Caco-2 (cell line): Measurements from ENCODE around the gene PLEKHG4. TPM values are rescaled to one million over a fixed set of nuclear protein-coding genes. Genes with fewer than 3 reads are reported as not detected.

Source experiments
- BruUV-seq: library from RNA; stranded (reverse); fragments of 400-500 nt; replicated peaks from 2 replicates; lab custom pipeline; 2021; lab: Mats Ljungman, UMichigan
- CTCF ChIA-PET: fragments of 300-600 bp; sonication (Branson Sonifier 250); formaldehyde crosslinking; loops from one replicate; lab custom pipeline; 2022; ENCODE audit warnings: antibody characterized with exemption; lab: Charles Lee
- POLR2A ChIA-PET: fragments of 300-600 bp; sonication (Branson Sonifier 250); formaldehyde crosslinking; loops from one replicate; lab custom pipeline; 2022; ENCODE audit warnings: antibody characterized with exemption; lab: Charles Lee
- DNase-seq, 2 experiments: peaks; one replicate each; pipeline versions ENCODE4 v3.0.0 to v3.0.0-alpha.2; 2020 to 2022
- H3K27me3 ChIP-seq: replicated peaks from 2 replicates; pipeline ENCODE4 v1.6.0; 2011; ENCODE audit warnings: low read length; ENCODE audit not compliant: control insufficient read depth, insufficient read depth
- H3K36me3 ChIP-seq: 2 replicates; pipeline ENCODE4 v1.5.1; 2011; ENCODE audit warnings: low read length; ENCODE audit not compliant: control insufficient read depth, insufficient read depth
- H3K4me1 ChIP-seq: fragments of 250-450 bp; sonication (Bioruptor Pico); 2 replicates; pipeline ENCODE4 v1.5.1; 2020; ENCODE audit warnings: mild to moderate bottlenecking
- H3K4me3 ChIP-seq: 2 replicates; pipeline ENCODE4 v1.5.1; 2011; ENCODE audit warnings: low read depth, mild to moderate bottlenecking, control low read depth, low read length
- H3K9me3 ChIP-seq: fragments of 250-450 bp; sonication (Bioruptor Pico); 2 replicates; pipeline ENCODE4 v1.5.1; 2020; ENCODE audit warnings: mild to moderate bottlenecking, moderate library complexity
- H3K27ac Mint-ChIP-seq: one replicate; pipeline ENCODE4 v1.8.0; 2022; ENCODE audit warnings: mixed read lengths; ENCODE audit not compliant: unreplicated experiment
- H3K27me3 Mint-ChIP-seq: one replicate; pipeline ENCODE4 v1.8.0; 2022; ENCODE audit warnings: mixed read lengths; ENCODE audit not compliant: insufficient read depth, unreplicated experiment
- H3K36me3 Mint-ChIP-seq: one replicate; pipeline ENCODE4 v1.8.0; 2022; ENCODE audit warnings: mild to moderate bottlenecking, mixed read lengths; ENCODE audit not compliant: insufficient read depth, unreplicated experiment
- H3K4me1 Mint-ChIP-seq: one replicate; pipeline ENCODE4 v1.8.0; 2022; ENCODE audit warnings: low read depth, mixed read lengths; ENCODE audit not compliant: unreplicated experiment
- H3K4me3 Mint-ChIP-seq: one replicate; pipeline ENCODE4 v1.8.0; 2022; ENCODE audit warnings: mild to moderate bottlenecking, moderate library complexity, mixed read lengths; ENCODE audit not compliant: unreplicated experiment
- H3K9me3 Mint-ChIP-seq: one replicate; pipeline ENCODE4 v1.8.0; 2022; ENCODE audit warnings: mixed read lengths; ENCODE audit not compliant: unreplicated experiment
- CTCF ChIP-seq, 2 experiments: fragments of 200-600 bp in 1 of 2; IDR thresholded peaks; 1 replicate in 1 of 2; 2 replicates in 1 of 2; pipeline versions ENCODE4 v1.5.1 to v1.8.0; 2011 to 2022; ENCODE audit warnings: antibody characterized with exemption in 1 of 2, control low read depth in 1 of 2, inconsistent platforms in 1 of 2, low read depth in 1 of 2, low read length in 1 of 2, mild to moderate bottlenecking in 1 of 2, moderate library complexity in 1 of 2; ENCODE audit not compliant: insufficient read depth in 1 of 2, severe bottlenecking in 1 of 2, unreplicated experiment in 1 of 2
- intact Hi-C: fragments of 100-400 bp; cut with micrococcal nuclease; formaldehyde crosslinking; loops from one replicate; pipeline ENCODE4 v1.10.0; 2022; ENCODE audit not compliant: unreplicated experiment
- total RNA-seq: library from RNA; stranded (reverse); gene quantifications from 2 replicates; pipeline ENCODE4 v1.2.3, GENCODE V29; 2022

Gene PLEKHG4
- total RNA-seq, 1 experiment from 2014 or later, result 91.0 TPM

- Mint-ChIP-seq H3K4me3 (peak overlapping the region; percentile 84), H3K4me1 (peaks cover 3% of the 10 kb centered on the region), H3K9me3 (no peaks in the 10 kb centered on the region), H3K27ac (peak overlapping the region; percentile 66), H3K36me3 (peaks cover 3% of the 10 kb centered on the region), H3K27me3 (no peaks in the 10 kb centered on the region)
- ChIA-PET CTCF (interaction anchor here (1.1 to 1.3 kb wide), 3 partner anchors 18 to 61 kb away, joined by 3 to 11 read pairs (median 6); no protein-coding TSS in a partner anchor), POLR2A (interaction anchor here (0.7 to 1.6 kb wide), 2 partner anchors 11 to 18 kb away, joined by 3 to 5 read pairs; no protein-coding TSS in a partner anchor)
- no peaks in the 10 kb centered on the region for H3K27me3 ChIP-seq
- peak overlapping the region; percentile 88 for H3K4me3 ChIP-seq
- peaks cover 2% of the 10 kb centered on the region; the same call in 1 of the 2 replicates for H3K36me3 ChIP-seq
- BruUV-seq, result no TSS peak
- intact Hi-C loops, result loop anchor here (2.0 to 5.0 kb wide), 3 partner anchors 17 to 169 kb away; no protein-coding TSS in a partner anchor
- no peak for TF ChIP-seq CTCF (IDR thresholded peaks at IDR 0.05; ENCODE audit: insufficient read depth in 1 of 2, low read depth in 1 of 2, low read length in 1 of 2, severe bottlenecking in 1 of 2, unreplicated experiment in 1 of 2)
- H3K9me3 ChIP-seq, result no peaks in the 10 kb centered on the region
- DNase-seq, result no peak
- H3K4me1 ChIP-seq, result peaks cover 20% of the 10 kb centered on the region
These were observed 1.1 kb upstream of the PLEKHG4 start for GRCh38 chr16:67277999-67278772.

DNA sequence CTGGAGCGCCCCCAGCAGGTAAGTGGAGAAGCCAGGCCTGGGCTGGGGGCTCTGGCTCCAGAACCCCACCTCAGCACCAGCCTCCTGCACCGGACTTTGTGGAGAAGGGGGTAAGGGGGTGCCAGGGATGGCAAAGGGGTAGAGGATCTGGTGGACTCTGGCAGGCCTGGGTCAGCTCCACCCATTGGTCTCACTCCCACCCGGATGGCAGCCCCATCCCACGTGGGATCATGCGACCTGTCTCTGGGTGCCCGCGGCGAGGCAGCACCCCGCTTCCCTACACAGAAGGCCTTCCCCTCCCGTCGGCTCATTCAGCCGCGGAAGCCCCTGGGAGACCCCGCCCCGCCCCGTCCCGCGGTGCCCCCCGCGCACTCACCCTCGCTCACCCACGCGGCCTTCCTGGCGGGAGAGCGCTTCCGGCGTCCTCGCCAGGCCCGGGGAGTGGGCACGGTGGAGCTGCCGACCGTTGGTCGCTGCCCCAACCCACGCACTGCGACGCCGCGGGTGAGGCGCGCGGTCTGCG is 498 bp upstream of the PLEKHG4 start:
- H3K9me3 ChIP-seq, result no peaks in the 10 kb centered on the region
- peak; percentile 63 to 64 for DNase-seq
- no peaks in the 10 kb centered on the region for H3K27me3 ChIP-seq
- intact Hi-C loops, result loop anchor here (2.0 to 5.0 kb wide), 3 partner anchors 18 to 168 kb away; no protein-coding TSS in a partner anchor
- no peaks in the 10 kb centered on the region for H3K9me3 Mint-ChIP-seq
- H3K36me3 Mint-ChIP-seq, result peaks cover 10% of the 10 kb centered on the region
- H3K36me3 ChIP-seq, result peaks cover 2% of the 10 kb centered on the region; the same call in 1 of the 2 replicates
- peak overlapping the region; percentile 88 for H3K4me3 ChIP-seq
- H3K27ac Mint-ChIP-seq, result peak overlapping the region; percentile 66
- ChIA-PET POLR2A (interaction anchor here (0.6 to 1.6 kb wide), 3 partner anchors 11 to 32 kb away, joined by 3 to 5 read pairs (median 3); no protein-coding TSS in a partner anchor), CTCF (interaction anchor here (0.6 to 1.3 kb wide), 4 partner anchors 19 to 60 kb away, joined by 3 to 11 read pairs (median 4); no protein-coding TSS in a partner anchor)
- H3K27me3 Mint-ChIP-seq, result no peaks in the 10 kb centered on the region
- H3K4me3 Mint-ChIP-seq, result peak overlapping the region; percentile 84
- H3K4me1 Mint-ChIP-seq, result peaks cover 7% of the 10 kb centered on the region
- no TSS peak for BruUV-seq
- peaks cover 20% of the 10 kb centered on the region for H3K4me1 ChIP-seq
- peak; percentile 33 to 75 for TF ChIP-seq CTCF (IDR thresholded peaks at IDR 0.05; ENCODE audit: insufficient read depth in 1 of 2, low read depth in 1 of 2, low read length in 1 of 2, severe bottlenecking in 1 of 2, unreplicated experiment in 1 of 2)
